ENCODE results near the gene DLK2. TPM values are rescaled to one million over a fixed set of nuclear protein-coding genes. Genes with fewer than 3 reads are reported as not detected.
"Not testable (repeated sequence)": the region's sequence is repeated elsewhere in the genome, so short reads cannot be mapped to it uniquely, and the experiment has no call there.

Gene DLK2
- total RNA-seq, 1 donor from 2014 or later = not detected

DNA sequence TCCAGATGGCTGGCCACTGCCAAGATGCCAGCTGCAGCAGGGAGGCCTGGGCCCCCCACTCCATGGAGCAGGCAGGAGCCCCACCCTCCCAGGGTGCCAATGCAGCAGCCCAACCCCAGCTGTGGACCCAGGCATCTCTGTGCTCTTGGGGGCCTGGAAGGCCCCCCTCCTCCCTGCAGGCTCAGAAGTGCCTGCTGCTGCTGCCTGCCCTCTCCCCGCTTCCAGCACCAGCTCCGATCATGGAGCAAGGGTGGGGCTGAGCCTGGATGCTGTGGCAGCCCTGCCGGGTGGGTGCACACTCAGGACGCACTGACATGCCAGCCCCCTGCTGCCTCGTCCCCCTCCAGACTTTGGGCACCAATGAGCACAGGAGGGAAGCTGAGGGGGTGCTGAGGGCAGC lies 42.8 kb downstream of the DLK2 start:
- Histone ChIP-seq H3K36me3 (ENCODE audit: control insufficient read depth, insufficient read depth, low read length) (no peaks in the 10 kb centered on the region), H3K27me3 (ENCODE audit: control insufficient read depth, insufficient read depth, low read length) (no peaks in the 10 kb centered on the region), H3K4me3 (ENCODE audit: low read depth, low read length) (no peak overlapping the region)
- DNase-seq (ENCODE audit: low read depth) = no peak
- TF ChIP-seq, protein P1, sequence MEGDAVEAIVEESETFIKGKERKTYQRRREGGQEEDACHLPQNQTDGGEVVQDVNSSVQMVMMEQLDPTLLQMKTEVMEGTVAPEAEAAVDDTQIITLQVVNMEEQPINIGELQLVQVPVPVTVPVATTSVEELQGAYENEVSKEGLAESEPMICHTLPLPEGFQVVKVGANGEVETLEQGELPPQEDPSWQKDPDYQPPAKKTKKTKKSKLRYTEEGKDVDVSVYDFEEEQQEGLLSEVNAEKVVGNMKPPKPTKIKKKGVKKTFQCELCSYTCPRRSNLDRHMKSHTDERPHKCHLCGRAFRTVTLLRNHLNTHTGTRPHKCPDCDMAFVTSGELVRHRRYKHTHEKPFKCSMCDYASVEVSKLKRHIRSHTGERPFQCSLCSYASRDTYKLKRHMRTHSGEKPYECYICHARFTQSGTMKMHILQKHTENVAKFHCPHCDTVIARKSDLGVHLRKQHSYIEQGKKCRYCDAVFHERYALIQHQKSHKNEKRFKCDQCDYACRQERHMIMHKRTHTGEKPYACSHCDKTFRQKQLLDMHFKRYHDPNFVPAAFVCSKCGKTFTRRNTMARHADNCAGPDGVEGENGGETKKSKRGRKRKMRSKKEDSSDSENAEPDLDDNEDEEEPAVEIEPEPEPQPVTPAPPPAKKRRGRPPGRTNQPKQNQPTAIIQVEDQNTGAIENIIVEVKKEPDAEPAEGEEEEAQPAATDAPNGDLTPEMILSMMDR (IDR thresholded peaks at IDR 0.05; ENCODE audit: insufficient read depth, low read length, poor library complexity, severe bottlenecking) = no peak

DNA sequence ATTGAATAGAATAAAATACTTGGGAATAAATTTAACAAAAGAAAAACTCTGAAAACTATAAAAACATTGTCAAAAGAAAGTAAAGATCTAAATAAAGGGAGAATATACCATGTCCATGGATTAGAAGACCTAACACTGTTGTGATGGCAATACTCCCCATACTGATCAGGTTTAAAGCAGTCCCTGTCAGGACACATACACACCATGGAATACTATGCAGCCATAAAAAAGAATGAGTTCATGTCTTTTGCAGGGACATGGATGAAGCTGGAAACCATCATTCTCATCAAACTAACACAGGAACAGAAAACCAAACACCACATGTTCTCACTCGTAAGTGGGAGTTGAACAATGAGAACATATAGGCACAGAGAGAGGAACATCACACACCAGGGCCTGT lies 44.6 kb downstream of the DLK2 start:
- not testable (repeated sequence) for H3K36me3 ChIP-seq (ENCODE audit: control insufficient read depth, insufficient read depth, low read length); DNase-seq (ENCODE audit: low read depth); H3K4me3 ChIP-seq (ENCODE audit: low read depth, low read length); H3K27me3 ChIP-seq (ENCODE audit: control insufficient read depth, insufficient read depth, low read length)

DNA sequence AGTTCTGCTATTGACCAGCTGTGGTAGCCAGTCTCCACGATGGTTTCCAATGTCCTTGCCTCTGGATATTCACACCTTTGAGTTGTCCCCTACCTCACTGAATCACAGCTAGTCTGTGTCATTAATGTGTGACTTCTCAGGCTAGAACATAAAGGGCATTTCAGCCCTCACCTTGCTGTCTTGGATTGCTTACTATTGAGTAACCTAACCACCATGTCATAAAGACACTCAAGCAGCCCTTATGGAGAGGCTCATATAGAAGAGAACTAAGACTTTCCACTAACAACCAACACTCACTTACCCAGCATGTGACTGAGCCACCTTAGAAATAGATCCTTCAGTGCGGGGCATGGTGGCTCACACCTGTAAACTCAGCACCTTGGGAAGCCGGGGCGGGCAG lies 47.1 kb downstream of the DLK2 start:
- Histone ChIP-seq H3K4me3 (ENCODE audit: low read depth, low read length) (no peak overlapping the region), H3K36me3 (ENCODE audit: control insufficient read depth, insufficient read depth, low read length) (no peaks in the 10 kb centered on the region), H3K27me3 (ENCODE audit: control insufficient read depth, insufficient read depth, low read length) (no peaks in the 10 kb centered on the region)
- no peak for DNase-seq (ENCODE audit: low read depth)
- TF ChIP-seq, protein P1 (IDR thresholded peaks at IDR 0.05; ENCODE audit: insufficient read depth, low read length, poor library complexity, severe bottlenecking) = no peak

DNA sequence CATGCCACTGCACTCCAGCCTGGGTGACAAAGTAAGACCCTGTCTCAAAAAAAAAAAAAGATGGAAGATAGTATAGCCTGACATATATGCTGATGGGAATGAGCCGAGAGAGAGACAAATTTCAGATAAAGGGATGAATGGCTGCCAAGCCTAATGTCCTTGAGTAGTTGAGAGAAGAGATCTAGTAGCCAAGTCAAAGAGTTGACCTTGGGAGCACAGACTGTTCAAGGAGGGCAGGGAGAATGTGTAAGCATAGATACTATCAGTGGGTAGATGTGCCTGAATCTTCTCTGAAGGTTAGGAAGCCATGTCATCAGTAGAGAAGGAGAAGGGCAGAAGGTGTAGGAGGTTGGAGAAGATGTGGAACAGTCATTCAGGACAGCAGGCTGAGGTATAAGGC lies 48.1 kb downstream of the DLK2 start:
- H3K36me3 ChIP-seq (ENCODE audit: control insufficient read depth, insufficient read depth, low read length) = no peaks in the 10 kb centered on the region
- DNase-seq (ENCODE audit: low read depth) = no peak

DNA sequence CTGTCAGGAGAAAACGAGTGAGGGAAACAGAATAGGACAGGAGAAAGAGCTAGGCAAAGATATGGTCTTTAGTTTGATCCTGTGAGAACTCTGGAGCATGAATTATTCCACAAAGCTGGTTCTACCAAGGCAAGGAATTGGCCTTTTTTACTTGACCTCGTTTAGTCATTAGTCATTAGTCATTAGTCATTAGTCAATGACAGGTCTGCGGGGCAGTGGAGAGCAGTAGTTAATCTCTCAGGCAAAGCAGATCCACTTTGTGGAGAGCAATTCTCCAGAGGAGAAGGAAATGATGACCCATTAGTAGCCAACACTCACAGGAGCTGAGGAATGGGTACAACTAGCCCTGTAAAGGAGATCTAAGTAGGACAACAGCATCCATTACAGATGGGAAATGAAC lies 50.0 kb downstream of the DLK2 start:
- H3K4me3 ChIP-seq (ENCODE audit: low read depth, low read length) = no peak overlapping the region

More for the DNA sequence above, 48.1 kb downstream of the DLK2 start:
- no peaks in the 10 kb centered on the region for H3K27me3 ChIP-seq (ENCODE audit: control insufficient read depth, insufficient read depth, low read length)
- TF ChIP-seq, protein P1 (IDR thresholded peaks at IDR 0.05; ENCODE audit: insufficient read depth, low read length, poor library complexity, severe bottlenecking) = no peak
- H3K4me3 ChIP-seq (ENCODE audit: low read depth, low read length) = no peak overlapping the region

DNA sequence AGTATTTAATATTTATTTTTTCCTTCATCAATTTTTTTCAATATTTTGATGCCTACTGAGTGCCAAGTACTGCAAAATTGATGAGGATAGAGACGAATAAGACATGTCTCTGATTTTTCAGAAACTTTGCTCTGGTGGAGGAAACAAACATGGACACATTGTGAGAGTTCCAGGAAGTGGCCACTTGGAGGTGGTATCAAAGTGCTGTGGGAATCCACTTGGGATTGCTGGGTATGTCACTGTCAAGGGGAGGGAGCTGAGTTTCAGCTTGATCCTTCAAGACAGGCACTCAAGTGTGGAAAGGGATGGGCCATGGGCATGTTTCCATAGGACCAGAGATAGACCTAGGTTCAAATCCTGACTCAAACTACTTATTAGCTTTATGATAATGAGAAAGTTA lies 52.5 kb downstream of the DLK2 start:
- H3K36me3 ChIP-seq (ENCODE audit: control insufficient read depth, insufficient read depth, low read length) = no peaks in the 10 kb centered on the region
- TF ChIP-seq, protein P1 (IDR thresholded peaks at IDR 0.05; ENCODE audit: insufficient read depth, low read length, poor library complexity, severe bottlenecking) = no peak

More for the DNA sequence above, 50.0 kb downstream of the DLK2 start:
- Histone ChIP-seq H3K27me3 (ENCODE audit: control insufficient read depth, insufficient read depth, low read length) (no peaks in the 10 kb centered on the region), H3K36me3 (ENCODE audit: control insufficient read depth, insufficient read depth, low read length) (no peaks in the 10 kb centered on the region)
- DNase-seq (ENCODE audit: low read depth) = no peak
- TF ChIP-seq, protein P1 (IDR thresholded peaks at IDR 0.05; ENCODE audit: insufficient read depth, low read length, poor library complexity, severe bottlenecking) = no peak

More for the DNA sequence above, 52.5 kb downstream of the DLK2 start:
- no peak for DNase-seq (ENCODE audit: low read depth)
- no peaks in the 10 kb centered on the region for H3K27me3 ChIP-seq (ENCODE audit: control insufficient read depth, insufficient read depth, low read length)
- no peak overlapping the region for H3K4me3 ChIP-seq (ENCODE audit: low read depth, low read length)
